Measurements from ENCODE around the gene CCDC80.

Gene CCDC80

DNA sequence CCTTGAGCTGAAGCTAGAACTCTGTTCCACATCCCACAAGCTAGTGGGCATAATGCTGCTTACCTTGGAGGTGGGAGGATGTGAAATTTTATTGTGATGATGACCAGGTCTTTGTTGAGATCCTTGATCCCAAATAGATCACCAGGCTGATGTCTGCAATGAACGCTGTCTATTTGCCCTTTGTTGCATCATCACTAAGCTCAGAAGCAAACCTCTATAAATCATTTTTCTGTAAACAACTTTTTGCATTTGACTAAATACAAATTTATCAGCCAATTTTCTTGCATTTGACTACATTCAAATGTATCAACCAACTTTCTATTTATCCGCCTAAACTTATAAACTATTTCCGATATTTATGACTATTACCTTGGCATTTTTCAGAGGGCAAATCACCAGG lies 9.7 kb downstream of the CCDC80 start:
- no peak for DNase-seq

GRCh38 chr3:112629425-112629824 lies 11.5 kb downstream of the CCDC80 start:
- no peak for DNase-seq

GRCh38 chr3:112627919-112628466 lies 12.9 kb downstream of the CCDC80 start:
- no peak for DNase-seq

- DNase-seq = no peak
Observed at GRCh38 chr3:112627419-112627818, 13.5 kb downstream of the CCDC80 start.

DNA sequence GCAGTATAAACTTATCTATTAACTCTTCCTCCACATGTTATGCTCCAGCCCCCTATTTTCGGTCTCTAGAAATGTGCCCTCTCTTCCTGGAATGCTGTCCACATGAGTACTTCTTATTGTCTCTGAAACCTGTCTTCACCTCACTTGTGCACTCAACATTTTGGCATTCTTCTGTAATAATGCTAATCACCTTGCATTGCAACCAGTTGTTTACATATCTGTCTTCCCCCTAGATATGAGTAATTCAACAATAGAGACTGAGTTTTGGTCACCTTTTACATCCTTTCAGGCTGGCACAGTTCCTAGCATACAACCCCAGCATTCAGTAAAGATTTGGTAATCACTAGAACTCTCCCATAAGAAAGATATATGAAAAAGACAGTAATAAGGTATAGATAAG lies 17.2 kb downstream of the CCDC80 start:
- DNase-seq = no peak

- no peak for DNase-seq
Observed at GRCh38 chr3:112623213-112623612, 17.7 kb downstream of the CCDC80 start.

GRCh38 chr3:112619295-112619694 lies 21.6 kb downstream of the CCDC80 start:
- no peak for DNase-seq

GRCh38 chr3:112617285-112617684 lies 23.7 kb downstream of the CCDC80 start:
- no peak for DNase-seq

GRCh38 chr3:112615989-112616731 lies 24.8 kb downstream of the CCDC80 start:
- DNase-seq = no peak

- DNase-seq = no peak
Observed at GRCh38 chr3:112611752-112612515, 29.0 kb downstream of the CCDC80 start.

GRCh38 chr3:112610121-112610520 lies 30.8 kb downstream of the CCDC80 start:
- DNase-seq = no peak

DNA sequence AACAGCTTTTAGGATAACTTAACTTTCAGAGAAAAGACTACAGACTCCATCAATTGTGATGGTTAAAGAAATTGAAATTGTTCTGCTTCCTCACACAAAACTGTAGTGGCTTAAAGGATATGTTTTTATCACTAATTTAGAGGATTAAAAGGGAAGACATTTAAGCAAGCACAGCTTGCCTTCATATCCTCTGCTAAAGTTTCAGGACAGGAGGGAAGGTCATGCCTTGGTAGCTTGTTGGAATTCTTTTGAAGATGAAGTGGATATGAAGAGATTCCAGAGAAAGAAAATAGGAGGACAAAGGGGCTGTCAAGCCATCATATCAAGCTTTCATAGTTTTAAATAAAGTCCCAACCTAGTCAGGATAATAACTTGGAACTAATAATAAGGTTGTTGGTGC lies 33.1 kb downstream of the CCDC80 start:
- DNase-seq = no peak

GRCh38 chr3:112606098-112606497 lies 34.8 kb downstream of the CCDC80 start:
- no peak for DNase-seq

DNA sequence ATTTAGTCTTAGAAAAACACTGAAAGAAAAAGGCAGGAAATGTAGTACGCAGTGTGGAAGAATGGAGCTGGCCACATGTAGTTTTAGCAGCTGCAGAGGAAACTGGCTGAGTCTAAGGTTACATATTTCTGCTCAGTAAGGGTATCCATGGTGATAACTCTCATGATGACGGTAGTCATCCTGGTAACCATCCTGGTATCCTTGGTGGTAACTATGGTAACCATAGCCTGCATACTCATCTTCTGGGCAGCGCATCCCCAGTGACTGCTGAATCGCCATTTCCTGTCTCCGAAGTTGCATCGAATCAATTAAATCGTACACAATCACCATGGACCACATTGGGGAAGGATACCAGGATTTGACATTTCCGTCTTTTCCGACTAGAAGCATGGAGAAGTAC lies 35.7 kb downstream of the CCDC80 start:
- DNase-seq = no peak

- DNase-seq = no peak
Observed at GRCh38 chr3:112604536-112604935, 36.4 kb downstream of the CCDC80 start.

DNA sequence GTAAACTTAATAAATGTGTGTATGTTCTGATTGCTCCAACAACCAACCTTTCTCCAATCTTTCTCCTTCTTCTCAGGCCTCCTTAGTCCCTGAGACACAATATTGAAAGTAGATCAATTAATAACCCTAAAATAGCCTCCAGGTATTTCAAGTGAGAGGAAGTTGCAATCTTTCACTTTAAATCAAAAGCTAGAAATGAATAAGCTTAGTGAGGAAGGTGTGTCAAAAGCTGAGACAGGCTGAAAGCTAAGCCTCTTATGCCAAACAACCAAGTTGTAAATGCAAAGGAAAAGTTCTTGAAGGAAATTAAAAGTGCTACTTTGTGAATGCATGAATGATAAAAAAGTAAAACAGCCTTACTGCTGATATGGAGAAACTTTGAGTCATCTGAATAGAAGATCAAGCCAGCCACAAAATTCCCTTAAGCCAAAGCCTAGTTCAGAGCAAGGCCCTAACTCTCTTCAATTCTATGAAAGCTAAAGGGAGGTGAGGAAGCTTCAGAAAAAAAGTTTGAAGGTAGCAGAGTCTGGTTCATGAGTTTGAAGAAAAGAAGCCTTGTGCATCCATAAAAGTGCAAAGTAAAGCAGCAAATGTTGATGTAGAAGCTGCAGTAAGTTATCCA lies 38.6 kb downstream of the CCDC80 start:
- DNase-seq = no peak

GRCh38 chr3:112598731-112599130 lies 42.2 kb downstream of the CCDC80 start:
- no peak for DNase-seq

DNA sequence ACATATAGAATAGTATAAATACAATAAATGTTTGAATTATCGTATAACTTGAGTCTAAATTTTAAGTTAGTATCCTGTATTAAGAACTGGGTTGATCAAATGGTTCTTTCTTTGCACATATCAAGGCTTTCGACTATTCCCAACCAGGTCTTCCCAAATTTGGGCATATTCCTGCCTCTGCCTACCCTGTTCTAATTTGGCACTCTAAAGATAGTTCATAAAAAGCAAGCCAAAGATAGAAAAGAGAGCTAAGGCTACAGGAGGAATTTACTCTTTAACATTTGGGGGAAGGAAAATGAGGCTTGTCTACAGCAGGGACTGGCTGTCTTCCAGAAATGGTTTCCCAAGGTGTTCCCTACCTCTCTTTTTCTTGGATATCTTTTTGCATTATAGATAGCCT lies 43.0 kb downstream of the CCDC80 start:
- no peak for DNase-seq

DNA sequence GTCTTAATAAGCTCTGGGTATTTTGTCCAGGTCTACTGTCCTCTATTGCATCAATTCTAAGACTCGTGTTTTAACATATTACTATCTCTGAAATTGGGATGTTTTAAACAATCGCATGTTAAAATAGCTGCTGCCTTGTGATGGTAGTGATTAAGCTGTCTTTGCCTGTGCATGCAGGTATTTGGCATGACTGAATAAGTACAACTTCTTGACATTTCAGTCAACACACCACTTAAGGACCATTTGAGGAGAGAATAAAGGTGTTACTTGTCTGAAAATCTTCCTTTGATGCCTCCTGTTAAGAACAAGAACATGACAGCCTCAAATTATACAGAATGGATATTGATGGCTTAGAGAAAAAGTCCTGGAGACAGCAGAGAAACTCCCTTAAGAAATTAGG lies 46.1 kb downstream of the CCDC80 start:
- DNase-seq = no peak

GRCh38 chr3:112593258-112593657 lies 47.7 kb downstream of the CCDC80 start:
- DNase-seq = no peak

- DNase-seq = no peak
Observed at GRCh38 chr3:112587336-112587735, 53.6 kb downstream of the CCDC80 start.

DNA sequence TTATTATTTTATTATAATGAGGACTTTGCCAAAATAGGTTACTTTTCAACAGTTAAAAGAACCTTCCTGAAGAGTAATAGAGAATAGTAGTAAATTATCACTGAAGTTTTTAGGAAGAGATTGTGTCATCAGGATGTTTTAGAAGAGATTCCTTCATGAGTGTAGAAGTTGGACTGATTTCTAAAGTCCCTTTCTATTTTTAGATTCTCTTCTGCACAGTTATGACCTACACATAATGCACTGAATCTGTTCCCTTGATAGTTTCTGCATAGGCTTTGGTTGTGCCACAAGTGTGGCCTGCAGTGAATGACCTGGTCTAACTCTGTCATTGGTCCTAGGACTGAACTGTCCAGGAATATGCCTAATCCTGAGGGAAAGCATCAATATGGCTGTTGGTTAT lies 55.2 kb downstream of the CCDC80 start:
- DNase-seq = no peak

DNA sequence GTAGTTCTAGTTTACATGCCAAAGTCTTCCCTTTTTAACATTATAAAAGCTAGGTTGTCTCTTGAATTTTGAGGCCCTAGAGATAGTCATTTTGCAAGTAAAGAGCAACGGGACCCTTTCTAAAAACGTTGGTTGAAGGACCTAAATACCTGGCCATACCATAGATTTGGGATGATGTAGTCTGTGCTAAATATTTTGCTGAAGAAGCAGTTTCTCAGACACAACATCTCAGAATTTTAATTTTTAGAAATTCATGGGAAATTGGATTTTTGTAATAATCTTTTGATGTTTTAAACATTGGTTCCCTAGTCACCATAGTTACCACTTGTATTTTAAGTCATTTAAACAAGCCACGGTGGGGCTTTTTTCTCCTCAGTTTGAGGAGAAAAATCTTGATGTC lies 57.8 kb downstream of the CCDC80 start:
- no peak for DNase-seq

Data from CD4-positive, alpha-beta T cell treated with Interleukin-17A for 1 hour (primary cell).